HepG2 (cell line): Measurements from ENCODE around the gene HSD3B7. TPM values are rescaled to one million over a fixed set of nuclear protein-coding genes. Genes with fewer than 3 reads are reported as not detected.

ENCODE experiments used
- AHR ChIP-seq: IDR thresholded peaks from 2 replicates; pipeline ENCODE4 v1.6.1; 2018; ENCODE audit warnings: missing genetic modification reagents, missing compliant biosample characterization
- BRCA1 ChIP-seq: sonication (generic); formaldehyde crosslinking; IDR thresholded peaks from 2 replicates; pipeline ENCODE4 v1.4.0; 2020; ENCODE audit warnings: missing genetic modification reagents
- CCAR2 ChIP-seq: fragments of 200-400 bp; formaldehyde crosslinking; optimal IDR thresholded peaks from 2 replicates; pipeline ENCODE3; 2018; ENCODE audit warnings: low read depth, mild to moderate bottlenecking, low read length, moderate library complexity
- FOXJ3 ChIP-seq: sonication (generic); formaldehyde crosslinking; IDR thresholded peaks from 2 replicates; pipeline ENCODE4 v1.4.0; 2020; ENCODE audit warnings: missing genetic modification reagents, mild to moderate bottlenecking, borderline replicate concordance
- HDAC1 ChIP-seq: sonication (generic); formaldehyde crosslinking; IDR thresholded peaks from 2 replicates; pipeline ENCODE4 v1.5.1; 2020; ENCODE audit warnings: mild to moderate bottlenecking, missing genetic modification reagents
- HMG20A ChIP-seq: IDR thresholded peaks from 2 replicates; pipeline ENCODE4 v1.6.1; 2016; ENCODE audit warnings: borderline replicate concordance
- HNF4G ChIP-seq, 2 experiments: sonication (generic) in 1 of 2; formaldehyde crosslinking in 1 of 2; IDR thresholded peaks; 2 replicates each; pipeline versions ENCODE4 v1.4.0 to v1.6.1; 2011 to 2020; ENCODE audit warnings: borderline replicate concordance in 2 of 2, low read depth in 2 of 2, mild to moderate bottlenecking in 2 of 2, low read length in 1 of 2, missing genetic modification reagents in 1 of 2, moderate library complexity in 1 of 2
- HNRNPL ChIP-seq: fragments of 200-400 bp; formaldehyde crosslinking; IDR thresholded peaks from 2 replicates; pipeline ENCODE4 v1.6.1; 2017; ENCODE audit warnings: mild to moderate bottlenecking, low read depth, low read length
- LBX2 ChIP-seq: sonication (generic); formaldehyde crosslinking; IDR thresholded peaks from 2 replicates; pipeline ENCODE4 v1.5.0; 2020; ENCODE audit warnings: missing genetic modification reagents, mild to moderate bottlenecking, borderline replicate concordance
- PTBP1 ChIP-seq: fragments of 200-400 bp; formaldehyde crosslinking; IDR thresholded peaks from 2 replicates; pipeline ENCODE4 v1.6.1; 2018; ENCODE audit warnings: low read length, low read depth; ENCODE audit not compliant: poor library complexity, severe bottlenecking
- ZBTB40 ChIP-seq, 2 experiments: fragments of 450-650 bp in 1 of 2; sonication (generic) in 1 of 2; formaldehyde crosslinking in 1 of 2; IDR thresholded peaks; 2 replicates each; pipeline versions ENCODE4 v1.6.1 to v1.8.0; 2016 to 2022; ENCODE audit warnings: antibody characterized with exemption in 1 of 2, mild to moderate bottlenecking in 1 of 2, missing genetic modification reagents in 1 of 2
- ZFYVE20 ChIP-seq: sonication (generic); formaldehyde crosslinking; IDR thresholded peaks from 2 replicates; pipeline ENCODE4 v1.8.0; 2023; ENCODE audit warnings: low read depth, mild to moderate bottlenecking, moderate library complexity, missing genetic modification reagents, borderline replicate concordance
- ZNF280B ChIP-seq: sonication (generic); formaldehyde crosslinking; IDR thresholded peaks from 2 replicates; pipeline ENCODE4 v1.5.0; 2020; ENCODE audit warnings: missing genetic modification reagents, mild to moderate bottlenecking, borderline replicate concordance
- ZNF644 ChIP-seq: IDR thresholded peaks from 2 replicates; pipeline ENCODE4 v1.6.1; 2016; ENCODE audit warnings: low read depth
- ZNF891 ChIP-seq: sonication (generic); formaldehyde crosslinking; IDR thresholded peaks from 2 replicates; pipeline ENCODE4 v1.5.0; 2020; ENCODE audit warnings: mild to moderate bottlenecking, missing genetic modification reagents
- ZSCAN22 ChIP-seq: sonication (generic); formaldehyde crosslinking; IDR thresholded peaks from 2 replicates; pipeline ENCODE4 v1.4.0; 2020; ENCODE audit warnings: mild to moderate bottlenecking, missing genetic modification reagents
- polyA plus RNA-seq, 8 experiments: library from polyadenylated mRNA; depleted of rRNA in 3 of 8; stranded (reverse) in 7 of 8; unstranded in 1 of 8; fragments of >200 nt; fragmentation: Illumina TruSeq in 4 of 8; extraction: Trizol in 4 of 8; gene quantifications; 2 replicates each; pipeline versions ENCODE4 v1.2.1 to v1.2.3, GENCODE V29; 2011 to 2016; ENCODE audit warnings: low read depth in 4 of 8, missing spikeins in 1 of 8, mixed read lengths in 1 of 8; ENCODE audit not compliant: insufficient read depth in 1 of 8
- total RNA-seq, 5 experiments: library from RNA; depleted of rRNA; stranded (reverse); fragments of >200 nt; fragmentation: Illumina TruSeq; extraction: Trizol; gene quantifications; 2 replicates each; pipeline ENCODE4 v1.2.3, GENCODE V29; 2016; ENCODE audit warnings: low read depth in 1 of 5

Gene HSD3B7
- total and polyA plus RNA-seq, 2 of the 13 experiments (the other 11 are each of a cell fraction or from before 2014, with no cell fraction given), result 32.9 to 69.7 TPM

- no peak for TF ChIP-seq HNF4G (IDR thresholded peaks at IDR 0.05; ENCODE audit: borderline replicate concordance, low read depth, low read length)
- 0 out of 2 replicates have a peak, but pooled peaks have one; percentile 59 for TF ChIP-seq HNF4G (CRISPR knock-in tag; IDR thresholded peaks at IDR 0.05; ENCODE audit: borderline replicate concordance, low read depth)
- peak; percentile 64; the same call in 1 of the 2 replicates for TF ChIP-seq AHR (CRISPR knock-in tag)
- TF ChIP-seq HDAC1 (CRISPR knock-in tag), result peak; percentile 81
- no peak for TF ChIP-seq ZNF644
- no peak for TF ChIP-seq PTBP1
- TF ChIP-seq HNRNPL, result 0 out of 2 replicates have a peak, but pooled peaks have one; percentile 47
- no peak; the same call in 1 of the 2 replicates for TF ChIP-seq BRCA1
- no peak for TF ChIP-seq ZSCAN22 (CRISPR knock-in tag)
- TF ChIP-seq FOXJ3 (CRISPR knock-in tag), result no peak
- TF ChIP-seq HMG20A (CRISPR knock-in tag), result 0 out of 2 replicates have a peak, but pooled peaks have one; percentile 28
- TF ChIP-seq CCAR2, result no peak
- peak; percentile 62; the same call in 1 of the 2 replicates for TF ChIP-seq LBX2 (CRISPR knock-in tag)
- TF ChIP-seq ZNF280B, result peak; percentile 89
- peak; percentile 93 for TF ChIP-seq ZBTB40 (IDR thresholded peaks at IDR 0.05)
- TF ChIP-seq ZBTB40 (CRISPR knock-in tag; IDR thresholded peaks at IDR 0.05), result peak; percentile 71; the same call in 1 of the 2 replicates
- TF ChIP-seq ZNF891 (CRISPR knock-in tag), result peak; percentile 90; the same call in 1 of the 2 replicates
- peak; percentile 51; the same call in 1 of the 2 replicates for TF ChIP-seq ZFYVE20
These were observed 48.0 kb downstream of the HSD3B7 start, which contains the start of gene STX4 (continued) for GRCh38 chr16:31032736-31033708.
